ENCODE data around the gene GALNT17. TPM values are rescaled to one million over a fixed set of nuclear protein-coding genes. Genes with fewer than 3 reads are reported as not detected.
"Not testable (repeated sequence)": the region's sequence is repeated elsewhere in the genome, so short reads cannot be mapped to it uniquely, and the experiment has no call there.

Gene GALNT17
- total RNA-seq, 3 donors from 2014 or later, result 0.69 to 17.3 (median 1.6) TPM

GRCh38 chr7:71626206-71626605 is 494.3 kb downstream of the GALNT17 start:
- TF ChIP-seq CTCF (IDR thresholded peaks at IDR 0.05), result no peak
- Histone ChIP-seq H3K4me1 (ENCODE audit: low read depth) (no peaks in the 10 kb centered on the region), H3K9me3 (peaks cover 57% of the 10 kb centered on the region), H3K4me3 (no peak overlapping the region), H3K36me3 (ENCODE audit: low read depth) (no peaks in the 10 kb centered on the region)
- intact Hi-C loops (cut with DNase I, micrococcal nuclease), result no loop called here
- DNase-seq, result no peak
- ATAC-seq, result no peak

GRCh38 chr7:71627651-71628050 is 495.7 kb downstream of the GALNT17 start:
- Histone ChIP-seq H3K4me1 (ENCODE audit: low read depth) (no peaks in the 10 kb centered on the region), H3K36me3 (ENCODE audit: low read depth) (no peaks in the 10 kb centered on the region), H3K4me3 (no peak overlapping the region), H3K9me3 (peaks cover 52% of the 10 kb centered on the region)
- intact Hi-C loops (cut with DNase I, micrococcal nuclease), result no loop called here
- DNase-seq, result no peak
- no peak for ATAC-seq
- TF ChIP-seq CTCF (IDR thresholded peaks at IDR 0.05), result no peak

- no peaks in the 10 kb centered on the region for H3K36me3 ChIP-seq (ENCODE audit: low read depth)
- intact Hi-C loops (cut with DNase I, micrococcal nuclease), result no loop called here
- H3K4me1 ChIP-seq (ENCODE audit: low read depth), result no peaks in the 10 kb centered on the region
- DNase-seq (no peak), ATAC-seq (no peak)
- no peak overlapping the region for H3K4me3 ChIP-seq
- no peak for TF ChIP-seq CTCF (IDR thresholded peaks at IDR 0.05)
- H3K9me3 ChIP-seq, result peaks cover 48% of the 10 kb centered on the region
Observed at GRCh38 chr7:71630516-71630915, 498.6 kb downstream of the GALNT17 start.

GRCh38 chr7:71633551-71634008 is 501.6 kb downstream of the GALNT17 start:
- H3K4me3 ChIP-seq, result no peak overlapping the region
- intact Hi-C loops (cut with DNase I, micrococcal nuclease), result no loop called here
- H3K36me3 ChIP-seq (ENCODE audit: low read depth), result no peaks in the 10 kb centered on the region
- H3K9me3 ChIP-seq, result peaks cover 48% of the 10 kb centered on the region
- ATAC-seq (no peak), DNase-seq (no peak)
- no peak for TF ChIP-seq CTCF (IDR thresholded peaks at IDR 0.05)
- H3K4me1 ChIP-seq (ENCODE audit: low read depth), result no peaks in the 10 kb centered on the region

- DNase-seq; ATAC-seq; H3K4me1 ChIP-seq (ENCODE audit: low read depth); H3K4me3 ChIP-seq; H3K36me3 ChIP-seq (ENCODE audit: low read depth); intact Hi-C loops (cut with DNase I, micrococcal nuclease): not testable (repeated sequence)
- H3K9me3 ChIP-seq, result peaks cover 37% of the 10 kb centered on the region
Observed at GRCh38 chr7:71635849-71636248, 503.9 kb downstream of the GALNT17 start.

GRCh38 chr7:71636329-71636728 is 504.4 kb downstream of the GALNT17 start:
- peaks cover 36% of the 10 kb centered on the region for H3K9me3 ChIP-seq
- H3K36me3 ChIP-seq (ENCODE audit: low read depth), result no peaks in the 10 kb centered on the region
- no peak for TF ChIP-seq CTCF (IDR thresholded peaks at IDR 0.05)
- no peaks in the 10 kb centered on the region for H3K4me1 ChIP-seq (ENCODE audit: low read depth)
- no peak overlapping the region for H3K4me3 ChIP-seq
- ATAC-seq, result no peak
- no peak for DNase-seq
- intact Hi-C loops (cut with DNase I, micrococcal nuclease), result no loop called here
